ENCODE measurements around the gene TBC1D23.
A peak's percentile ranks its signal among the peaks of the same experiment; 100 is the strongest.
"Not testable (repeated sequence)": the region's sequence is repeated elsewhere in the genome, so short reads cannot be mapped to it uniquely, and the experiment has no call there.

TBC1D23 gene

GRCh38 chr3:100299016-100299415 is 38.2 kb downstream of the TBC1D23 start:
- DNase-seq (ENCODE audit: low read depth): no peak

GRCh38 chr3:100306695-100307094 is 45.9 kb downstream of the TBC1D23 start:
- no peak for DNase-seq (ENCODE audit: low read depth)

- DNase-seq (ENCODE audit: low read depth): no peak
These were observed 49.7 kb downstream of the TBC1D23 start for GRCh38 chr3:100310355-100310965.

GRCh38 chr3:100311011-100311410 is 50.2 kb downstream of the TBC1D23 start:
- no peak for DNase-seq (ENCODE audit: low read depth)

GRCh38 chr3:100316641-100317069 is 55.9 kb downstream of the TBC1D23 start:
- DNase-seq (ENCODE audit: low read depth): peak; percentile 6

GRCh38 chr3:100317912-100318311 is 57.1 kb downstream of the TBC1D23 start:
- DNase-seq (ENCODE audit: low read depth): no peak

- no peak for DNase-seq (ENCODE audit: low read depth)
These were observed 59.2 kb downstream of the TBC1D23 start for GRCh38 chr3:100319951-100320350.

GRCh38 chr3:100324044-100324443 is 63.3 kb downstream of the TBC1D23 start:
- DNase-seq (ENCODE audit: low read depth): no peak

- no peak for DNase-seq (ENCODE audit: low read depth)
These were observed 65.0 kb downstream of the TBC1D23 start for GRCh38 chr3:100325827-100326226.

- DNase-seq (ENCODE audit: low read depth): not testable (repeated sequence)
These were observed 66.6 kb downstream of the TBC1D23 start for GRCh38 chr3:100327377-100327776.

GRCh38 chr3:100329800-100330489 is 69.2 kb downstream of the TBC1D23 start:
- DNase-seq (ENCODE audit: low read depth): no peak

GRCh38 chr3:100330651-100331050 is 69.9 kb downstream of the TBC1D23 start:
- DNase-seq (ENCODE audit: low read depth): no peak

- no peak for DNase-seq (ENCODE audit: low read depth)
These were observed 70.9 kb downstream of the TBC1D23 start for GRCh38 chr3:100331660-100332059.

GRCh38 chr3:100333051-100333450 is 72.3 kb downstream of the TBC1D23 start:
- DNase-seq (ENCODE audit: low read depth): no peak

- no peak for DNase-seq (ENCODE audit: low read depth)
These were observed 73.2 kb downstream of the TBC1D23 start for GRCh38 chr3:100333970-100334487.

GRCh38 chr3:100334488-100335351 is 73.9 kb downstream of the TBC1D23 start, which contains the start of gene NIT2:
NIT2 (plus strand) TSS chr3:100334757; CDS start chr3:100334792, 35 bp downstream.
- DNase-seq (ENCODE audit: low read depth): peak; percentile 63

- DNase-seq (ENCODE audit: low read depth): no peak
These were observed 74.6 kb downstream of the TBC1D23 start for GRCh38 chr3:100335434-100335833.

GRCh38 chr3:100336229-100336628 is 75.4 kb downstream of the TBC1D23 start:
- not testable (repeated sequence) for DNase-seq (ENCODE audit: low read depth)

GRCh38 chr3:100338911-100339310 is 78.1 kb downstream of the TBC1D23 start:
- no peak for DNase-seq (ENCODE audit: low read depth)

GRCh38 chr3:100339786-100340185 is 79.0 kb downstream of the TBC1D23 start:
- DNase-seq (ENCODE audit: low read depth): no peak

- no peak for DNase-seq (ENCODE audit: low read depth)
These were observed 79.7 kb downstream of the TBC1D23 start for GRCh38 chr3:100340527-100340926.

- DNase-seq (ENCODE audit: low read depth): no peak
These were observed 87.9 kb downstream of the TBC1D23 start for GRCh38 chr3:100348727-100349126.

All from activated gamma-delta T cell treated with anti-CD3 and anti-CD28 coated beads, Interleukin-2, amount 50 U/mL, for 16 hours (primary cell).